ENCODE data around the gene CRHR2. TPM values are rescaled to one million over a fixed set of nuclear protein-coding genes. Genes with fewer than 3 reads are reported as not detected.

Gene CRHR2
- total and polyA plus RNA-seq, 8 donors: 0.06 to 0.79 (median 0.50) TPM

DNA sequence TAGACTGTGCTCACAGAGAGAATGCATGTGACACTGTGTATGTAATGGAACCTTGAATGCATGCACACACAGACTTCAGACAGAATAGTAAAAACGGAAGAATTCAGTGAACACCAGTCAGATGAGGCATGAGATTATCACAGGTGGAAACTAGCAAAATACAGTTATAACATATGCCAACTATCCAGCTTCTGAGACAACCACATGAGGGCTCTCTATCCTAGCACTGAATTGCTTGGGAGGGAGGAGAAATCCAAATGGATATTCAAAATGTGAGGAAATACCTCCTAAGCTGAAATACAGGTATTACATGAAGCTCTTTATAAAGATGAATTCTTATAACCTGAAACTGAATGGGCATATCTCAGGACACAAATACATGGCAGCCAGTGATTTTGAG, 57.0 kb downstream of the CRHR2 start:
- no peak for FAIRE-seq
- DNase-seq: no peak
- no peaks in the 10 kb centered on the region for H3K9me3 ChIP-seq
- 41 to 44% methylated on average over 1 of the region's 1 CpG for WGBS, 2 donors
- H3K4me1 ChIP-seq: peaks cover 0 to 23% (median 3%) of the 10 kb centered on the region in 3 donors
- peak; percentile 66 to 93 (median 80) for ATAC-seq
- no peaks in the 10 kb centered on the region for H3K27me3 ChIP-seq
- no peak overlapping the region for H3K27ac ChIP-seq
- intact Hi-C loops (cut with DNase I): loop anchor here in 2 of 3 donors (5.0 kb wide), 1 partner anchor 117 kb away; no protein-coding TSS in a partner anchor
- H3K36me3 ChIP-seq: peaks cover 4 to 33% (median 21%) of the 10 kb centered on the region in 3 donors
- H3K4me3 ChIP-seq: no peak overlapping the region
- TF ChIP-seq, protein P1, sequence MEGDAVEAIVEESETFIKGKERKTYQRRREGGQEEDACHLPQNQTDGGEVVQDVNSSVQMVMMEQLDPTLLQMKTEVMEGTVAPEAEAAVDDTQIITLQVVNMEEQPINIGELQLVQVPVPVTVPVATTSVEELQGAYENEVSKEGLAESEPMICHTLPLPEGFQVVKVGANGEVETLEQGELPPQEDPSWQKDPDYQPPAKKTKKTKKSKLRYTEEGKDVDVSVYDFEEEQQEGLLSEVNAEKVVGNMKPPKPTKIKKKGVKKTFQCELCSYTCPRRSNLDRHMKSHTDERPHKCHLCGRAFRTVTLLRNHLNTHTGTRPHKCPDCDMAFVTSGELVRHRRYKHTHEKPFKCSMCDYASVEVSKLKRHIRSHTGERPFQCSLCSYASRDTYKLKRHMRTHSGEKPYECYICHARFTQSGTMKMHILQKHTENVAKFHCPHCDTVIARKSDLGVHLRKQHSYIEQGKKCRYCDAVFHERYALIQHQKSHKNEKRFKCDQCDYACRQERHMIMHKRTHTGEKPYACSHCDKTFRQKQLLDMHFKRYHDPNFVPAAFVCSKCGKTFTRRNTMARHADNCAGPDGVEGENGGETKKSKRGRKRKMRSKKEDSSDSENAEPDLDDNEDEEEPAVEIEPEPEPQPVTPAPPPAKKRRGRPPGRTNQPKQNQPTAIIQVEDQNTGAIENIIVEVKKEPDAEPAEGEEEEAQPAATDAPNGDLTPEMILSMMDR (IDR thresholded peaks at IDR 0.05): no peak

- Histone ChIP-seq H3K4me1 (peaks cover 0 to 3% (median 0%) of the 10 kb centered on the region in 3 donors), H3K27ac (no peak overlapping the region), H3K36me3 (peaks cover 4 to 42% (median 28%) of the 10 kb centered on the region in 3 donors), H3K27me3 (no peaks in the 10 kb centered on the region), H3K4me3 (no peak overlapping the region), H3K9me3 (no peaks in the 10 kb centered on the region)
- FAIRE-seq (no peak), DNase-seq (no peak), ATAC-seq (no peak)
- WGBS, 2 donors: 64 to 66% methylated on average over 1 of the region's 1 CpG
- intact Hi-C loops (cut with DNase I): no loop called here
- TF ChIP-seq, protein P1 (IDR thresholded peaks at IDR 0.05): no peak
These were observed 63.3 kb downstream of the CRHR2 start for GRCh38 chr7:30618961-30619360.

DNA sequence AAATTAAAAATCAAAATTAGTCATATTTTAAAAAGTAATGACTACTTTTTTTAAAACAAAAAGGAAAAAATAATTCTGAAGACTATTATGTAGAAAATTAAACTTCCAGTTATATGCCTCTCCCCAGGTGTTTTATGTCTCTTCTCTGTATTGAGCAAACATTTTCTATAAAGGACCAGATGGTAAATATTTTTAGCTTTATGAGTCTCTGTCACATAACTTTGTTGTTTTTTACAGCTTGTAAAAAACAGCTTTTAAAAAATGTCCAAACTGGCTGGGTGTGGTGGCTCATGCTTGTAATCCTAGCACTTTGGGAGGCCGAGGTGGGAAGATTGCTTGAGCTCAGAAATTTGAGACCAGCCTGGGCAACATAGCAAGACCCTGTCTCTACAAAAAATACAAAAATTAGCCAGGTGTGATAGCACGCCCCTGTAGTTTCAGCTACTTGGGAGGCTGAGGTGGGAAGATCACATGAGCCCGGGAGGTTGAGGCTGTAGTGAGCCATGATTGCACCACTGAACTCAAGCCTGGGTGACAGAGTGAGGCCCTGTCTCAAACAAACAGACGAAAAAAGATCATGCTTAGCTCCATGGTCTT, 64.1 kb downstream of the CRHR2 start:
- WGBS, 2 donors: 89 to 95% methylated on average over 4 of the region's 4 CpGs
- Histone ChIP-seq H3K4me3 (no peak overlapping the region), H3K27me3 (no peaks in the 10 kb centered on the region), H3K36me3 (peaks cover 4 to 40% (median 27%) of the 10 kb centered on the region in 3 donors), H3K9me3 (no peaks in the 10 kb centered on the region), H3K27ac (no peak overlapping the region), H3K4me1 (peaks cover 0 to 3% (median 0%) of the 10 kb centered on the region in 3 donors)
- FAIRE-seq (no peak), DNase-seq (no peak), ATAC-seq (no peak)
- intact Hi-C loops (cut with DNase I): no loop called here
- TF ChIP-seq, protein P1 (IDR thresholded peaks at IDR 0.05): no peak

- peaks cover 4 to 46% (median 19%) of the 10 kb centered on the region in 3 donors for H3K36me3 ChIP-seq
- TF ChIP-seq, protein P1 (IDR thresholded peaks at IDR 0.05): no peak
- H3K27ac ChIP-seq: no peak overlapping the region
- DNase-seq (no peak), FAIRE-seq (no peak), ATAC-seq (peak in 1 of 4 donors; percentile 38)
- 69 to 70% methylated on average over 2 of the region's 2 CpGs for WGBS, 2 donors
- no peaks in the 10 kb centered on the region for H3K27me3 ChIP-seq
- no peak overlapping the region for H3K4me3 ChIP-seq
- H3K9me3 ChIP-seq: no peaks in the 10 kb centered on the region
- intact Hi-C loops (cut with DNase I): no loop called here
- H3K4me1 ChIP-seq: peaks cover 0 to 3% (median 0%) of the 10 kb centered on the region in 3 donors
These were observed 64.9 kb downstream of the CRHR2 start for GRCh38 chr7:30617359-30617758.

- TF ChIP-seq, protein P1 (IDR thresholded peaks at IDR 0.05): no peak
These were observed 65.9 kb downstream of the CRHR2 start for GRCh38 chr7:30616318-30616717.

More at GRCh38 chr7:30616318-30616717, 65.9 kb downstream of the CRHR2 start:
- no peak overlapping the region for H3K4me3 ChIP-seq
- 70% methylated on average over 4 of the region's 4 CpGs for WGBS, 2 donors
- peak in 3 of 4 donors; percentile 62 to 78 (median 70) for ATAC-seq
- no peaks in the 10 kb centered on the region for H3K9me3 ChIP-seq
- H3K4me1 ChIP-seq: peaks cover 0 to 3% (median 0%) of the 10 kb centered on the region in 3 donors
- H3K27me3 ChIP-seq: no peaks in the 10 kb centered on the region
- peak in 1 of 6 donors; percentile 43 for DNase-seq
- H3K27ac ChIP-seq: no peak overlapping the region
- peaks cover 4 to 44% (median 15%) of the 10 kb centered on the region in 3 donors for H3K36me3 ChIP-seq
- intact Hi-C loops (cut with DNase I): no loop called here
- no peak for FAIRE-seq
